Measurements from ENCODE around the gene QSOX2. TPM values are rescaled to one million over a fixed set of nuclear protein-coding genes. Genes with fewer than 3 reads are reported as not detected.

Gene QSOX2, protein sequence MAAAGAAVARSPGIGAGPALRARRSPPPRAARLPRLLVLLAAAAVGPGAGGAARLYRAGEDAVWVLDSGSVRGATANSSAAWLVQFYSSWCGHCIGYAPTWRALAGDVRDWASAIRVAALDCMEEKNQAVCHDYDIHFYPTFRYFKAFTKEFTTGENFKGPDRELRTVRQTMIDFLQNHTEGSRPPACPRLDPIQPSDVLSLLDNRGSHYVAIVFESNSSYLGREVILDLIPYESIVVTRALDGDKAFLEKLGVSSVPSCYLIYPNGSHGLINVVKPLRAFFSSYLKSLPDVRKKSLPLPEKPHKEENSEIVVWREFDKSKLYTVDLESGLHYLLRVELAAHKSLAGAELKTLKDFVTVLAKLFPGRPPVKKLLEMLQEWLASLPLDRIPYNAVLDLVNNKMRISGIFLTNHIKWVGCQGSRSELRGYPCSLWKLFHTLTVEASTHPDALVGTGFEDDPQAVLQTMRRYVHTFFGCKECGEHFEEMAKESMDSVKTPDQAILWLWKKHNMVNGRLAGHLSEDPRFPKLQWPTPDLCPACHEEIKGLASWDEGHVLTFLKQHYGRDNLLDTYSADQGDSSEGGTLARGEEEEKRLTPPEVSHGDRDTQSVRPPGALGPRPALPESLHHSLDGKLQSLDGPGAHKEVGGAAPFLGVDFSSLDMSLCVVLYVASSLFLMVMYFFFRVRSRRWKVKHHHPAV
- 7.1 and 9.2 TPM in 2 replicates for total RNA-seq (ENCODE audit: low replicate concordance)

GRCh38 chr9:136245219-136246150 is at the start of gene QSOX2:
TSS of gene QSOX2 (minus strand) at chr9:136245812. CDS start at chr9:136245803, 9 bp downstream.
- peak; percentile 76 for DNase-seq (ENCODE audit: low read depth)
- H3K4me3 ChIP-seq (ENCODE audit: low read depth, low read length): peak within 1 kb of the TSS; percentile 78
- TF ChIP-seq, protein P1, sequence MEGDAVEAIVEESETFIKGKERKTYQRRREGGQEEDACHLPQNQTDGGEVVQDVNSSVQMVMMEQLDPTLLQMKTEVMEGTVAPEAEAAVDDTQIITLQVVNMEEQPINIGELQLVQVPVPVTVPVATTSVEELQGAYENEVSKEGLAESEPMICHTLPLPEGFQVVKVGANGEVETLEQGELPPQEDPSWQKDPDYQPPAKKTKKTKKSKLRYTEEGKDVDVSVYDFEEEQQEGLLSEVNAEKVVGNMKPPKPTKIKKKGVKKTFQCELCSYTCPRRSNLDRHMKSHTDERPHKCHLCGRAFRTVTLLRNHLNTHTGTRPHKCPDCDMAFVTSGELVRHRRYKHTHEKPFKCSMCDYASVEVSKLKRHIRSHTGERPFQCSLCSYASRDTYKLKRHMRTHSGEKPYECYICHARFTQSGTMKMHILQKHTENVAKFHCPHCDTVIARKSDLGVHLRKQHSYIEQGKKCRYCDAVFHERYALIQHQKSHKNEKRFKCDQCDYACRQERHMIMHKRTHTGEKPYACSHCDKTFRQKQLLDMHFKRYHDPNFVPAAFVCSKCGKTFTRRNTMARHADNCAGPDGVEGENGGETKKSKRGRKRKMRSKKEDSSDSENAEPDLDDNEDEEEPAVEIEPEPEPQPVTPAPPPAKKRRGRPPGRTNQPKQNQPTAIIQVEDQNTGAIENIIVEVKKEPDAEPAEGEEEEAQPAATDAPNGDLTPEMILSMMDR (IDR thresholded peaks at IDR 0.05; ENCODE audit: insufficient read depth, low read length): no peak

DNA sequence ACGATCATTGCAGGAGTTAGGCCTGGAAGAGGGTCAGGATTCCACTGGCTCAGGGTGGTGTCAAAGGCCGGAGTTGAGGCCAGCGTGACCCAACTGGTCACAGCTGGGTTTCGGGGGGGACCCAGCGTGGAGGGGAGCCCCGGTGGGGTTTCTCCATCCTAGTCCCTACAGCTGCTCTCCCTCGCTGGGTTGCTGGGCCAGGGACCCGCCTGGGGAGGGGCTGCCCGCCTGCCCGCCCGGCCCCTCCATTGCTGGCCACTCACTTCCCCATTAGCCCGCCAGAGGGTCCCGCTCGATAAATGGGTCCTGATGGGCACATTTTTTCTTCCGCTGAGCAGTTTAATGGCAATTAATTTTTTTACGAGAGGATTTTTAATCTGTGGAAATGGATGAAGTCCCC is 49.4 kb upstream of the QSOX2 start:
- DNase-seq (ENCODE audit: low read depth): no peak
- no peak overlapping the region for H3K4me3 ChIP-seq (ENCODE audit: low read depth, low read length)
- TF ChIP-seq, protein P1 (IDR thresholded peaks at IDR 0.05; ENCODE audit: insufficient read depth, low read length): no peak

- TF ChIP-seq, protein P1 (IDR thresholded peaks at IDR 0.05; ENCODE audit: insufficient read depth, low read length): no peak
Observed at GRCh38 chr9:136294437-136294836, 48.8 kb upstream of the QSOX2 start.

DNA sequence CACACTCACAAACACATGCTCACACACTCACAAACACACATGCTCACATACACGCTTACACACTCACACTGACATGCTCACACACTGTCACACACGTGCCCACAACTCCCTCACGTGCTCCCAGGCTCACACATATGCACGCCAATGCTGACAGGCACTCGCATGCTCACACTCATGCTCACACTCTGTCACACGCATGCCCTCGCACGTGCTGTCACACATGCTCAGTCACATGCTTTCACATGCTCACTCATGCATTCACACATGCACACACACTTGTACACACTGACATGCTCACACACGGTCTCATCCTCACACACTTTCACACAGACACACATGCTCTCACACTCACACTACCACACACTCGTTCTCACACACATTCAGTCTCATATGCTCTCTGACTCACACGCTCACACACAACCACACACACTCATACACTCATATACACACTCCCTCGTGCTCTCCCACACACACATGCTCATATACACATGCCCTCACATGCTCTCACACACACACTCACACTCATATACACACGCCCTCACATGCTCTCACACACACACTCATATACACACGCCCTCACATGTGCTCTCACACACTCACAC is 48.0 kb upstream of the QSOX2 start:
- no peak overlapping the region for H3K4me3 ChIP-seq (ENCODE audit: low read depth, low read length)
- TF ChIP-seq, protein P1 (IDR thresholded peaks at IDR 0.05; ENCODE audit: insufficient read depth, low read length): no peak
- no peak for DNase-seq (ENCODE audit: low read depth)

More at GRCh38 chr9:136294437-136294836, 48.8 kb upstream of the QSOX2 start:
- no peak overlapping the region for H3K4me3 ChIP-seq (ENCODE audit: low read depth, low read length)
- DNase-seq (ENCODE audit: low read depth): no peak

DNA sequence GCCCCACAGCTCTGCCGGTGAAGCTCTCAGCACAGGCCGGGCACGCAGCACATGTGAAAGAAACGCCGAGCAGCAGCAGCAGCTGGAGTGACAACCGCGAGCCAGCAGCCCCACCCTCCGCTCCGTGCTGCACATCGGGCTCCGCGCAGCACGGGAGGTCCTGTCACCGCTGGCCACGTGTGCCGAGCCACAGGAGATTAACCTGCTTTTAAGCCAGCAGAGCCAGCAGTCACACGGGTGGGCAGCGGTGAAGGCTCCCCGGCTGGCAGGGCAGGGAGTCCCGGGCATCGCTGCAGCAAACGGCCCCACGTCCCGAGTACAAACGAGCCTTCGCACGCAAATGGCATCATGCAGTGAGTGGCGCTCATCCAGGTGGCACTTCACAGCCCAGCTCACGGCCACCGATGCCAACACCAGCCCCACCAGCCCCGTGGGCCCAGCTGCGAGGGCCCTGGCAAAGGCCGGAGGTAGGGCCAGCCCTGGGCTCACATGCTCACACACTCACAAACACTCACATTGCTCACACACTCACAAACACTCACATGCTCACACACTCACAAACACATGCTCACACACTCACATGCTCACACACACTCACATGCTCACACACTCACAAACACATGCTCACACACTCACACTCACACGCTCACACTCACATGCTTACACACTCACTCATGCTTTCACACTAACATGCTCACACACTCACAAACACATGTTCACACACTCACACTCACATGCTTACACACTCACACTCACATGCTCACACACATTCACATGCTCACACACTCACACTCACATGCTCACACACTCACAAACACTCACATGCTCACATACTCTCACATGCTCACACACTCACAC is 47.2 kb upstream of the QSOX2 start:
- TF ChIP-seq, protein P1 (IDR thresholded peaks at IDR 0.05; ENCODE audit: insufficient read depth, low read length): no peak
- DNase-seq (ENCODE audit: low read depth): no peak
- H3K4me3 ChIP-seq (ENCODE audit: low read depth, low read length): no peak overlapping the region
